Measurements from ENCODE around the gene PARD3B. TPM values are rescaled to one million over a fixed set of nuclear protein-coding genes. Genes with fewer than 3 reads are reported as not detected.

Gene PARD3B
- total RNA-seq, 1 experiment from 2014 or later, result 7.6 TPM

- ChIA-PET CTCF (no interaction called here), POLR2A (ENCODE audit: low non-redundant PET) (no interaction called here)
- no peak for DNase-seq (ENCODE audit: low spot score)
- no peak overlapping the region for H3K4me3 ChIP-seq (ENCODE audit: low read depth, low read length, poor library complexity, severe bottlenecking)
- no peaks in the 10 kb centered on the region for H3K4me1 ChIP-seq (ENCODE audit: insufficient read depth, low read length, poor library complexity, severe bottlenecking)
- no TSS peak for BruUV-seq (replicated peaks)
- H3K27ac ChIP-seq (ENCODE audit: low read depth, low read length, poor library complexity, severe bottlenecking), result no peak overlapping the region
- intact Hi-C loops (cut with micrococcal nuclease; ENCODE audit: unreplicated experiment), result no loop called here
- TF ChIP-seq CTCF (conservative IDR thresholded peaks at IDR 0.05; ENCODE audit: low read depth, low read length), result no peak
- no peak for TF ChIP-seq EZH2 (IDR thresholded peaks at IDR 0.05; ENCODE audit: borderline replicate concordance, low read depth, low read length, poor library complexity, severe bottlenecking)
- H3K9me3 ChIP-seq (ENCODE audit: low read depth, low read length, poor library complexity, severe bottlenecking), result no peaks in the 10 kb centered on the region
- H3K27me3 ChIP-seq (replicated peaks; ENCODE audit: insufficient read depth, low read depth, low read length, poor library complexity), result no peaks in the 10 kb centered on the region
- no peaks in the 10 kb centered on the region for H3K36me3 ChIP-seq (ENCODE audit: insufficient read depth, low read length, poor library complexity, severe bottlenecking)
Measured at GRCh38 chr2:205471776-205472175, 926.5 kb downstream of the PARD3B start.

GRCh38 chr2:205473791-205474190 lies 928.5 kb downstream of the PARD3B start:
- no peaks in the 10 kb centered on the region for H3K4me1 ChIP-seq (ENCODE audit: insufficient read depth, low read length, poor library complexity, severe bottlenecking)
- CTCF ChIA-PET, result no interaction called here
- H3K9me3 ChIP-seq (ENCODE audit: low read depth, low read length, poor library complexity, severe bottlenecking), result no peaks in the 10 kb centered on the region
- DNase-seq (ENCODE audit: low spot score), result no peak
- intact Hi-C loops (cut with micrococcal nuclease; ENCODE audit: unreplicated experiment), result no loop called here
- H3K4me3 ChIP-seq (ENCODE audit: low read depth, low read length, poor library complexity, severe bottlenecking), result no peak overlapping the region
- POLR2A ChIA-PET (ENCODE audit: low non-redundant PET), result no interaction called here
- TF ChIP-seq EZH2 (IDR thresholded peaks at IDR 0.05; ENCODE audit: borderline replicate concordance, low read depth, low read length, poor library complexity, severe bottlenecking), result no peak
- no peak for TF ChIP-seq CTCF (conservative IDR thresholded peaks at IDR 0.05; ENCODE audit: low read depth, low read length)
- H3K27me3 ChIP-seq (replicated peaks; ENCODE audit: insufficient read depth, low read depth, low read length, poor library complexity), result no peaks in the 10 kb centered on the region
- no peaks in the 10 kb centered on the region for H3K36me3 ChIP-seq (ENCODE audit: insufficient read depth, low read length, poor library complexity, severe bottlenecking)
- no TSS peak for BruUV-seq (replicated peaks)
- no peak overlapping the region for H3K27ac ChIP-seq (ENCODE audit: low read depth, low read length, poor library complexity, severe bottlenecking)

- no TSS peak for BruUV-seq (replicated peaks)
- ChIA-PET CTCF (no interaction called here), POLR2A (ENCODE audit: low non-redundant PET) (no interaction called here)
- Histone ChIP-seq H3K27me3 (replicated peaks; ENCODE audit: insufficient read depth, low read depth, low read length, poor library complexity) (no peaks in the 10 kb centered on the region), H3K36me3 (ENCODE audit: insufficient read depth, low read length, poor library complexity, severe bottlenecking) (no peaks in the 10 kb centered on the region), H3K9me3 (ENCODE audit: low read depth, low read length, poor library complexity, severe bottlenecking) (no peaks in the 10 kb centered on the region), H3K4me1 (ENCODE audit: insufficient read depth, low read length, poor library complexity, severe bottlenecking) (no peaks in the 10 kb centered on the region), H3K4me3 (ENCODE audit: low read depth, low read length, poor library complexity, severe bottlenecking) (no peak overlapping the region), H3K27ac (ENCODE audit: low read depth, low read length, poor library complexity, severe bottlenecking) (no peak overlapping the region)
- intact Hi-C loops (cut with micrococcal nuclease; ENCODE audit: unreplicated experiment), result no loop called here
- DNase-seq (ENCODE audit: low spot score), result no peak
- TF ChIP-seq CTCF (conservative IDR thresholded peaks at IDR 0.05; ENCODE audit: low read depth, low read length), result no peak
- no peak for TF ChIP-seq EZH2 (IDR thresholded peaks at IDR 0.05; ENCODE audit: borderline replicate concordance, low read depth, low read length, poor library complexity, severe bottlenecking)
Measured at GRCh38 chr2:205474741-205475415, 929.6 kb downstream of the PARD3B start.

All from A673 (cell line).